ENCODE measurements around the gene GJD4.

DNA sequence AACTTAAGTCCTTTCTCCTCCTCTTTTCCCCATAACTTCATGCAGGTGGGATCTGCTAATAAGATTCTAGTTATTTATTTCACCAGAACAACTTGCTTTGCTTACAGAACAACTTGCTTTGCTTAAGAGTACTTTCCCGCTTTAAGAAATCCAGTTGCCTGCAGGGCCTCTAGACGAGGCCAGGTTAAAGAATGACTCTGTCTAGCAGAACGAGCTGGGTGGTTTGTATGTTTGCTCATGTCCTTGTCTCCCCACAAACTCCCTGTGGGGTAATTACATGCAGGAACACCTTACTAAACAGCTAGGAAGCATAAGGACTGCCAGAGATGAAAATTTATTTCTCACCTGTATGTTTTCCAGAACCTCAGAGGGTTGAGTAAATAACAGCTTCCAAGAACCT, 45.8 kb downstream of the GJD4 start:
- TF ChIP-seq CTCF (conservative IDR thresholded peaks at IDR 0.05; ENCODE audit: low read depth in 2 of 2) (no peak), POLR2AphosphoS5 (IDR thresholded peaks at IDR 0.05; ENCODE audit: low read depth) (no peak), EZH2 (IDR thresholded peaks at IDR 0.05; ENCODE audit: low read depth, unreplicated experiment) (no peak), EZH2phosphoT487 (IDR thresholded peaks at IDR 0.05; ENCODE audit: unreplicated experiment) (no peak), CREB1 (CRISPR knock-in tag; IDR thresholded peaks at IDR 0.05; ENCODE audit: low read depth) (no peak), JUNB (IDR thresholded peaks at IDR 0.05; ENCODE audit: unreplicated experiment) (no peak), STAT1 (IDR thresholded peaks at IDR 0.05; ENCODE audit: unreplicated experiment) (no peak), ZNF114 (CRISPR knock-in tag; IDR thresholded peaks at IDR 0.05) (no peak), NANOG (IDR thresholded peaks at IDR 0.05; ENCODE audit: borderline replicate concordance) (no peak), ZNF331 (CRISPR knock-in tag; IDR thresholded peaks at IDR 0.05; ENCODE audit: low read depth) (no peak)
- TF ChIP-seq, protein P1, sequence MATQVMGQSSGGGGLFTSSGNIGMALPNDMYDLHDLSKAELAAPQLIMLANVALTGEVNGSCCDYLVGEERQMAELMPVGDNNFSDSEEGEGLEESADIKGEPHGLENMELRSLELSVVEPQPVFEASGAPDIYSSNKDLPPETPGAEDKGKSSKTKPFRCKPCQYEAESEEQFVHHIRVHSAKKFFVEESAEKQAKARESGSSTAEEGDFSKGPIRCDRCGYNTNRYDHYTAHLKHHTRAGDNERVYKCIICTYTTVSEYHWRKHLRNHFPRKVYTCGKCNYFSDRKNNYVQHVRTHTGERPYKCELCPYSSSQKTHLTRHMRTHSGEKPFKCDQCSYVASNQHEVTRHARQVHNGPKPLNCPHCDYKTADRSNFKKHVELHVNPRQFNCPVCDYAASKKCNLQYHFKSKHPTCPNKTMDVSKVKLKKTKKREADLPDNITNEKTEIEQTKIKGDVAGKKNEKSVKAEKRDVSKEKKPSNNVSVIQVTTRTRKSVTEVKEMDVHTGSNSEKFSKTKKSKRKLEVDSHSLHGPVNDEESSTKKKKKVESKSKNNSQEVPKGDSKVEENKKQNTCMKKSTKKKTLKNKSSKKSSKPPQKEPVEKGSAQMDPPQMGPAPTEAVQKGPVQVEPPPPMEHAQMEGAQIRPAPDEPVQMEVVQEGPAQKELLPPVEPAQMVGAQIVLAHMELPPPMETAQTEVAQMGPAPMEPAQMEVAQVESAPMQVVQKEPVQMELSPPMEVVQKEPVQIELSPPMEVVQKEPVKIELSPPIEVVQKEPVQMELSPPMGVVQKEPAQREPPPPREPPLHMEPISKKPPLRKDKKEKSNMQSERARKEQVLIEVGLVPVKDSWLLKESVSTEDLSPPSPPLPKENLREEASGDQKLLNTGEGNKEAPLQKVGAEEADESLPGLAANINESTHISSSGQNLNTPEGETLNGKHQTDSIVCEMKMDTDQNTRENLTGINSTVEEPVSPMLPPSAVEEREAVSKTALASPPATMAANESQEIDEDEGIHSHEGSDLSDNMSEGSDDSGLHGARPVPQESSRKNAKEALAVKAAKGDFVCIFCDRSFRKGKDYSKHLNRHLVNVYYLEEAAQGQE (IDR thresholded peaks at IDR 0.05; ENCODE audit: unreplicated experiment), result no peak
- TF ChIP-seq, protein P2, sequence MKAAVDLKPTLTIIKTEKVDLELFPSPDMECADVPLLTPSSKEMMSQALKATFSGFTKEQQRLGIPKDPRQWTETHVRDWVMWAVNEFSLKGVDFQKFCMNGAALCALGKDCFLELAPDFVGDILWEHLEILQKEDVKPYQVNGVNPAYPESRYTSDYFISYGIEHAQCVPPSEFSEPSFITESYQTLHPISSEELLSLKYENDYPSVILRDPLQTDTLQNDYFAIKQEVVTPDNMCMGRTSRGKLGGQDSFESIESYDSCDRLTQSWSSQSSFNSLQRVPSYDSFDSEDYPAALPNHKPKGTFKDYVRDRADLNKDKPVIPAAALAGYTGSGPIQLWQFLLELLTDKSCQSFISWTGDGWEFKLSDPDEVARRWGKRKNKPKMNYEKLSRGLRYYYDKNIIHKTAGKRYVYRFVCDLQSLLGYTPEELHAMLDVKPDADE (IDR thresholded peaks at IDR 0.05), result no peak
- TF ChIP-seq, protein P3, sequence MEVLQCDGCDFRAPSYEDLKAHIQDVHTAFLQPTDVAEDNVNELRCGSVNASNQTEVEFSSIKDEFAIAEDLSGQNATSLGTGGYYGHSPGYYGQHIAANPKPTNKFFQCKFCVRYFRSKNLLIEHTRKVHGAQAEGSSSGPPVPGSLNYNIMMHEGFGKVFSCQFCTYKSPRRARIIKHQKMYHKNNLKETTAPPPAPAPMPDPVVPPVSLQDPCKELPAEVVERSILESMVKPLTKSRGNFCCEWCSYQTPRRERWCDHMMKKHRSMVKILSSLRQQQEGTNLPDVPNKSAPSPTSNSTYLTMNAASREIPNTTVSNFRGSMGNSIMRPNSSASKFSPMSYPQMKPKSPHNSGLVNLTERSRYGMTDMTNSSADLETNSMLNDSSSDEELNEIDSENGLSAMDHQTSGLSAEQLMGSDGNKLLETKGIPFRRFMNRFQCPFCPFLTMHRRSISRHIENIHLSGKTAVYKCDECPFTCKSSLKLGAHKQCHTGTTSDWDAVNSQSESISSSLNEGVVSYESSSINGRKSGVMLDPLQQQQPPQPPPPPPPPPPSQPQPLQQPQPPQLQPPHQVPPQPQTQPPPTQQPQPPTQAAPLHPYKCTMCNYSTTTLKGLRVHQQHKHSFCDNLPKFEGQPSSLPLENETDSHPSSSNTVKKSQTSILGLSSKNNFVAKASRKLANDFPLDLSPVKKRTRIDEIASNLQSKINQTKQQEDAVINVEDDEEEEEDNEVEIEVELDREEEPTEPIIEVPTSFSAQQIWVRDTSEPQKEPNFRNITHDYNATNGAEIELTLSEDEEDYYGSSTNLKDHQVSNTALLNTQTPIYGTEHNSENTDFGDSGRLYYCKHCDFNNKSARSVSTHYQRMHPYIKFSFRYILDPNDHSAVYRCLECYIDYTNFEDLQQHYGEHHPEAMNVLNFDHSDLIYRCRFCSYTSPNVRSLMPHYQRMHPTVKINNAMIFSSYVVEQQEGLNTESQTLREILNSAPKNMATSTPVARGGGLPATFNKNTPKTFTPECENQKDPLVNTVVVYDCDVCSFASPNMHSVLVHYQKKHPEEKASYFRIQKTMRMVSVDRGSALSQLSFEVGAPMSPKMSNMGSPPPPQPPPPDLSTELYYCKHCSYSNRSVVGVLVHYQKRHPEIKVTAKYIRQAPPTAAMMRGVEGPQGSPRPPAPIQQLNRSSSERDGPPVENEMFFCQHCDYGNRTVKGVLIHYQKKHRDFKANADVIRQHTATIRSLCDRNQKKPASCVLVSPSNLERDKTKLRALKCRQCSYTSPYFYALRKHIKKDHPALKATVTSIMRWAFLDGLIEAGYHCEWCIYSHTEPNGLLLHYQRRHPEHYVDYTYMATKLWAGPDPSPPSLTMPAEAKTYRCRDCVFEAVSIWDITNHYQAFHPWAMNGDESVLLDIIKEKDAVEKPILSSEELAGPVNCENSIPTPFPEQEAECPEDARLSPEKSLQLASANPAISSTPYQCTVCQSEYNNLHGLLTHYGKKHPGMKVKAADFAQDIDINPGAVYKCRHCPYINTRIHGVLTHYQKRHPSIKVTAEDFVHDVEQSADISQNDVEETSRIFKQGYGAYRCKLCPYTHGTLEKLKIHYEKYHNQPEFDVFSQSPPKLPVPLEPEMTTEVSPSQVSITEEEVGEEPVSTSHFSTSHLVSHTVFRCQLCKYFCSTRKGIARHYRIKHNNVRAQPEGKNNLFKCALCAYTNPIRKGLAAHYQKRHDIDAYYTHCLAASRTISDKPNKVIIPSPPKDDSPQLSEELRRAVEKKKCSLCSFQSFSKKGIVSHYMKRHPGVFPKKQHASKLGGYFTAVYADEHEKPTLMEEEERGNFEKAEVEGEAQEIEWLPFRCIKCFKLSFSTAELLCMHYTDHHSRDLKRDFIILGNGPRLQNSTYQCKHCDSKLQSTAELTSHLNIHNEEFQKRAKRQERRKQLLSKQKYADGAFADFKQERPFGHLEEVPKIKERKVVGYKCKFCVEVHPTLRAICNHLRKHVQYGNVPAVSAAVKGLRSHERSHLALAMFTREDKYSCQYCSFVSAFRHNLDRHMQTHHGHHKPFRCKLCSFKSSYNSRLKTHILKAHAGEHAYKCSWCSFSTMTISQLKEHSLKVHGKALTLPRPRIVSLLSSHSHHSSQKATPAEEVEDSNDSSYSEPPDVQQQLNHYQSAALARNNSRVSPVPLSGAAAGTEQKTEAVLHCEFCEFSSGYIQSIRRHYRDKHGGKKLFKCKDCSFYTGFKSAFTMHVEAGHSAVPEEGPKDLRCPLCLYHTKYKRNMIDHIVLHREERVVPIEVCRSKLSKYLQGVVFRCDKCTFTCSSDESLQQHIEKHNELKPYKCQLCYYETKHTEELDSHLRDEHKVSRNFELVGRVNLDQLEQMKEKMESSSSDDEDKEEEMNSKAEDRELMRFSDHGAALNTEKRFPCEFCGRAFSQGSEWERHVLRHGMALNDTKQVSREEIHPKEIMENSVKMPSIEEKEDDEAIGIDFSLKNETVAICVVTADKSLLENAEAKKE (CRISPR knock-in tag; IDR thresholded peaks at IDR 0.05), result no peak
